Endothelial cell of umbilical vein (primary cell): ENCODE data around the gene RGS7BP. TPM values are rescaled to one million over a fixed set of nuclear protein-coding genes. Genes with fewer than 3 reads are reported as not detected.

Source experiments
- BruUV-seq: library from RNA; stranded (reverse); fragments of 400-500 nt; replicated peaks from 2 replicates; lab custom pipeline; 2021; lab: Mats Ljungman, UMichigan
- CTCF ChIA-PET: fragments of 300-600, 350-600 bp; sonication (Branson Sonifier 250); formaldehyde crosslinking; loops from one replicate; lab custom pipeline; 2021; ENCODE audit warnings: antibody characterized with exemption, inconsistent platforms; lab: Charles Lee
- POLR2A ChIA-PET: fragments of 300-600, 350-600 bp; sonication (Branson Sonifier 250); formaldehyde crosslinking; loops from one replicate; lab custom pipeline; 2021; ENCODE audit warnings: antibody characterized with exemption, inconsistent platforms; lab: Charles Lee
- DNase-seq: peaks from one replicate; pipeline ENCODE4 v3.0.0-alpha.2; 2011; ENCODE audit warnings: low read depth, low spot score
- FAIRE-seq: peaks from 2 replicates; lab custom pipeline; 2011; peaks lifted over from hg19 to GRCh38; lab: Jason Lieb, UNC
- H2AFZ ChIP-seq: 2 replicates; pipeline ENCODE4 v1.6.0; 2012; ENCODE audit warnings: low read depth, low read length, control low read depth, inconsistent platforms
- H3K27ac ChIP-seq: 2 replicates; pipeline ENCODE4 v1.5.1; 2011; ENCODE audit warnings: low read depth, mild to moderate bottlenecking, control low read depth, low read length, moderate library complexity; ENCODE audit not compliant: insufficient read depth
- H3K27me3 ChIP-seq, 2 experiments: 2 replicates each; pipeline versions ENCODE4 v1.6.0 to v1.6.1; 2011; ENCODE audit warnings: low read length in 2 of 2, mixed read lengths in 1 of 2; ENCODE audit not compliant: control insufficient read depth in 2 of 2, insufficient read depth in 2 of 2
- H3K36me3 ChIP-seq, 2 experiments: 2 replicates in 1 of 2; 3 replicates in 1 of 2; pipeline ENCODE4 v1.5.1; 2011; ENCODE audit warnings: low read length in 2 of 2, mild to moderate bottlenecking in 1 of 2, moderate library complexity in 1 of 2; ENCODE audit not compliant: control insufficient read depth in 2 of 2, insufficient read depth in 2 of 2; ENCODE audit errors: extremely low read depth in 1 of 2
- H3K4me1 ChIP-seq: 3 replicates; pipeline ENCODE4 v1.5.1; 2011; ENCODE audit warnings: mild to moderate bottlenecking, low read length; ENCODE audit not compliant: control insufficient read depth, insufficient read depth; ENCODE audit errors: extremely low read depth
- H3K4me2 ChIP-seq: 2 replicates; pipeline ENCODE4 v1.6.1; 2011; ENCODE audit warnings: low read length, control low read depth, mixed read lengths; ENCODE audit not compliant: insufficient read depth
- H3K4me3 ChIP-seq, 3 experiments: fragments of 200-600 bp in 1 of 3; sonication (generic), shearing (Covaris generic) in 1 of 3; replicated peaks in 1 of 3; 2 replicates each; pipeline ENCODE4 v1.5.1; 2011 to 2016; ENCODE audit warnings: control low read depth in 3 of 3, low read length in 3 of 3, mild to moderate bottlenecking in 2 of 3, inconsistent platforms in 1 of 3, low read depth in 1 of 3, moderate library complexity in 1 of 3; ENCODE audit not compliant: insufficient read depth in 1 of 3
- H3K79me2 ChIP-seq: 2 replicates; pipeline ENCODE4 v1.6.0; 2012; ENCODE audit warnings: low read length, inconsistent platforms; ENCODE audit not compliant: control insufficient read depth, insufficient read depth
- H3K9ac ChIP-seq: replicated peaks from 2 replicates; pipeline ENCODE3; 2011; ENCODE audit warnings: low read length, control low read depth; ENCODE audit not compliant: insufficient read depth; ENCODE audit errors: extremely low read depth
- H3K9me1 ChIP-seq: replicated peaks from 3 replicates; pipeline ENCODE4 v1.6.0; 2011; ENCODE audit warnings: mild to moderate bottlenecking, low read length; ENCODE audit not compliant: control insufficient read depth, insufficient read depth; ENCODE audit errors: extremely low read depth
- H3K9me3 ChIP-seq: replicated peaks from 2 replicates; pipeline ENCODE4 v1.5.1; 2012; ENCODE audit warnings: low read length, inconsistent platforms; ENCODE audit not compliant: control insufficient read depth, insufficient read depth
- H4K20me1 ChIP-seq: replicated peaks from 2 replicates; pipeline ENCODE3; 2011; ENCODE audit warnings: mild to moderate bottlenecking, low read length; ENCODE audit not compliant: control insufficient read depth, insufficient read depth; ENCODE audit errors: extremely low read depth
- CTCF ChIP-seq, 2 donors: IDR thresholded peaks; 1 replicate in 1 of 2; 2 replicates in 1 of 2; pipeline ENCODE4 v1.5.1; 2011; ENCODE audit warnings: low read length in 2 of 2, mild to moderate bottlenecking in 2 of 2, moderate library complexity in 2 of 2, control low read depth in 1 of 2, inconsistent platforms in 1 of 2, low read depth in 1 of 2; ENCODE audit not compliant: insufficient read depth in 1 of 2; ENCODE audit errors: extremely low read depth in 1 of 2
- EZH2 ChIP-seq: IDR thresholded peaks from 2 replicates; pipeline ENCODE4 v1.6.1; 2012; ENCODE audit warnings: borderline replicate concordance, low read depth, mild to moderate bottlenecking, moderate library complexity, low read length, inconsistent platforms; ENCODE audit not compliant: severe bottlenecking
- FOS ChIP-seq: IDR thresholded peaks from 2 replicates; pipeline ENCODE4 v1.6.1; 2011; ENCODE audit warnings: mild to moderate bottlenecking, low read length, moderate library complexity, borderline replicate concordance; ENCODE audit not compliant: insufficient read depth
- GATA2 ChIP-seq: IDR thresholded peaks from 2 replicates; pipeline ENCODE4 v1.7.0; 2011; ENCODE audit warnings: low read depth, mild to moderate bottlenecking, moderate library complexity, mixed read lengths, low read length; ENCODE audit not compliant: insufficient read length, insufficient read depth
- JUN ChIP-seq: IDR thresholded peaks from 2 replicates; pipeline ENCODE4 v1.6.1; 2011; ENCODE audit warnings: borderline replicate concordance, low read depth; ENCODE audit not compliant: insufficient read length, insufficient read depth
- MAX ChIP-seq: IDR thresholded peaks from 2 replicates; pipeline ENCODE4 v1.6.1; 2011; ENCODE audit not compliant: insufficient read depth, insufficient read length
- MYC ChIP-seq: IDR thresholded peaks from one replicate; pipeline ENCODE4 v1.6.1; 2011; ENCODE audit warnings: mild to moderate bottlenecking, low read depth, low read length
- POLR2A ChIP-seq: IDR thresholded peaks from 2 replicates; pipeline ENCODE4 v1.6.1; 2012; ENCODE audit warnings: low read depth, mild to moderate bottlenecking, control low read depth, low read length
- POLR2AphosphoS5 ChIP-seq: IDR thresholded peaks from 2 replicates; pipeline ENCODE4 v1.6.1; 2012; ENCODE audit warnings: low read depth, mild to moderate bottlenecking, control low read depth, low read length, moderate library complexity; ENCODE audit not compliant: insufficient read depth
- dilution Hi-C: fragments of 300-500 bp; cut with MboI; formaldehyde crosslinking; loops from one replicate; pipeline ENCODE4 v1.15.0; 2019; ENCODE audit warnings: low sequenced_read_pairs; ENCODE audit not compliant: extremely low pct_ligation_motif_present
- intact Hi-C: fragments of 100-400 bp; cut with micrococcal nuclease; formaldehyde crosslinking; loops from one replicate; pipeline ENCODE4 v1.10.0; 2022
- polyA plus RNA-seq, 4 experiments: library from polyadenylated mRNA; depleted of rRNA in 3 of 4; stranded (reverse) in 3 of 4; unstranded in 1 of 4; fragments of >200 nt; gene quantifications; 2 replicates each; pipeline versions ENCODE4 v1.2.1 to v1.2.3, GENCODE V29; 2011 to 2012; ENCODE audit warnings: missing spikeins in 1 of 4
- total RNA-seq: library from RNA; stranded (reverse); gene quantifications from 2 replicates; pipeline ENCODE4 v1.2.3, GENCODE V29; 2021

Gene RGS7BP
- total and polyA plus RNA-seq, 2 donors (not counting 3 experiments of a cell fraction or from before 2014, with no cell fraction given), result 0.51 to 2.0 TPM

GRCh38 chr5:64575561-64575960, 69.7 kb downstream of the RGS7BP start:
- dilution Hi-C loops, result no loop called here

More at GRCh38 chr5:64575561-64575960, 69.7 kb downstream of the RGS7BP start:
- no peaks in the 10 kb centered on the region for H3K9me1 ChIP-seq
- no peak overlapping the region for H3K4me2 ChIP-seq
- H3K27ac ChIP-seq, result no peak overlapping the region
- intact Hi-C loops, result no loop called here
- H3K4me1 ChIP-seq, result no peaks in the 10 kb centered on the region
- BruUV-seq, result no TSS peak
- no peak for TF ChIP-seq CTCF (IDR thresholded peaks at IDR 0.05; ENCODE audit: extremely low read depth in 1 of 2, insufficient read depth in 1 of 2, low read depth in 1 of 2, low read length in 2 of 2)
- TF ChIP-seq MYC, result no peak
- TF ChIP-seq POLR2AphosphoS5, result no peak
- no peak for TF ChIP-seq EZH2
- TF ChIP-seq MAX, result no peak
- no peak for TF ChIP-seq JUN
- TF ChIP-seq FOS, result no peak
- no peak for TF ChIP-seq POLR2A
- TF ChIP-seq GATA2, result no peak
- no peaks in the 10 kb centered on the region for H3K79me2 ChIP-seq
- DNase-seq (no peak), FAIRE-seq (no peak)
- POLR2A ChIA-PET, result no interaction called here
- H3K9ac ChIP-seq, result no peak overlapping the region
- H3K4me3 ChIP-seq, result no peak overlapping the region
- no peaks in the 10 kb centered on the region for H3K9me3 ChIP-seq
- no peak overlapping the region for H2AFZ ChIP-seq
- H3K27me3 ChIP-seq, result no peaks in the 10 kb centered on the region
- H3K36me3 ChIP-seq, result no peaks in the 10 kb centered on the region
- no peaks in the 10 kb centered on the region for H4K20me1 ChIP-seq
- CTCF ChIA-PET, result interaction anchor here (0.5 to 1.6 kb wide), 5 partner anchors 20 to 347 kb away, joined by 3 to 7 read pairs (median 3); no protein-coding TSS in a partner anchor
